ENCODE data around the gene MRPL49.
A peak's percentile ranks its signal among the peaks of the same experiment; 100 is the strongest.

MRPL49 gene

GRCh38 chr11:65150509-65151299 is 28.6 kb downstream of the MRPL49 start:
- H3K4me1 Mint-ChIP-seq (ENCODE audit: low read depth) = peaks cover 13% of the 10 kb centered on the region
- H3K36me3 Mint-ChIP-seq (ENCODE audit: low read depth) = no peaks in the 10 kb centered on the region
- H3K27ac Mint-ChIP-seq = no peak overlapping the region
- H3K27me3 Mint-ChIP-seq (ENCODE audit: low read depth) = peaks cover 13% of the 10 kb centered on the region
- H3K4me3 Mint-ChIP-seq = no peak overlapping the region
- no peaks in the 10 kb centered on the region for H3K9me3 Mint-ChIP-seq

GRCh38 chr11:65151331-65151899 is 29.3 kb downstream of the MRPL49 start:
- peaks cover 13% of the 10 kb centered on the region for H3K27me3 Mint-ChIP-seq (ENCODE audit: low read depth)
- no peak overlapping the region for H3K4me3 Mint-ChIP-seq
- H3K9me3 Mint-ChIP-seq = no peaks in the 10 kb centered on the region
- H3K27ac Mint-ChIP-seq = no peak overlapping the region
- H3K36me3 Mint-ChIP-seq (ENCODE audit: low read depth) = no peaks in the 10 kb centered on the region
- H3K4me1 Mint-ChIP-seq (ENCODE audit: low read depth) = peaks cover 13% of the 10 kb centered on the region

GRCh38 chr11:65152122-65152521 is 30.0 kb downstream of the MRPL49 start:
- no peaks in the 10 kb centered on the region for H3K9me3 Mint-ChIP-seq
- H3K27me3 Mint-ChIP-seq (ENCODE audit: low read depth) = peaks cover 13% of the 10 kb centered on the region
- H3K27ac Mint-ChIP-seq = no peak overlapping the region
- H3K4me3 Mint-ChIP-seq = no peak overlapping the region
- peaks cover 13% of the 10 kb centered on the region for H3K4me1 Mint-ChIP-seq (ENCODE audit: low read depth)
- no peaks in the 10 kb centered on the region for H3K36me3 Mint-ChIP-seq (ENCODE audit: low read depth)

- Mint-ChIP-seq H3K4me1 (ENCODE audit: low read depth) (peaks cover 8% of the 10 kb centered on the region), H3K36me3 (ENCODE audit: low read depth) (no peaks in the 10 kb centered on the region), H3K27ac (no peak overlapping the region), H3K27me3 (ENCODE audit: low read depth) (peaks cover 16% of the 10 kb centered on the region), H3K4me3 (no peak overlapping the region), H3K9me3 (no peaks in the 10 kb centered on the region)
Measured at GRCh38 chr11:65156256-65156655, 34.1 kb downstream of the MRPL49 start.

GRCh38 chr11:65156926-65157325 is 34.8 kb downstream of the MRPL49 start:
- H3K36me3 Mint-ChIP-seq (ENCODE audit: low read depth) = no peaks in the 10 kb centered on the region
- peaks cover 16% of the 10 kb centered on the region for H3K27me3 Mint-ChIP-seq (ENCODE audit: low read depth)
- H3K27ac Mint-ChIP-seq = no peak overlapping the region
- H3K4me3 Mint-ChIP-seq = no peak overlapping the region
- H3K4me1 Mint-ChIP-seq (ENCODE audit: low read depth) = peaks cover 8% of the 10 kb centered on the region
- H3K9me3 Mint-ChIP-seq = no peaks in the 10 kb centered on the region

GRCh38 chr11:65157336-65157735 is 35.2 kb downstream of the MRPL49 start:
- Mint-ChIP-seq H3K36me3 (ENCODE audit: low read depth) (no peaks in the 10 kb centered on the region), H3K27ac (no peak overlapping the region), H3K4me1 (ENCODE audit: low read depth) (peaks cover 4% of the 10 kb centered on the region), H3K27me3 (ENCODE audit: low read depth) (peaks cover 16% of the 10 kb centered on the region), H3K4me3 (no peak overlapping the region), H3K9me3 (no peaks in the 10 kb centered on the region)

- no peaks in the 10 kb centered on the region for H3K36me3 Mint-ChIP-seq (ENCODE audit: low read depth)
- no peak overlapping the region for H3K4me3 Mint-ChIP-seq
- no peaks in the 10 kb centered on the region for H3K9me3 Mint-ChIP-seq
- peaks cover 9% of the 10 kb centered on the region for H3K27me3 Mint-ChIP-seq (ENCODE audit: low read depth)
- H3K4me1 Mint-ChIP-seq (ENCODE audit: low read depth) = no peaks in the 10 kb centered on the region
- H3K27ac Mint-ChIP-seq = no peak overlapping the region
Measured at GRCh38 chr11:65159012-65159411, 36.9 kb downstream of the MRPL49 start.

- H3K4me3 Mint-ChIP-seq = no peak overlapping the region
- no peaks in the 10 kb centered on the region for H3K4me1 Mint-ChIP-seq (ENCODE audit: low read depth)
- H3K27ac Mint-ChIP-seq = no peak overlapping the region
- H3K9me3 Mint-ChIP-seq = no peaks in the 10 kb centered on the region
- no peaks in the 10 kb centered on the region for H3K36me3 Mint-ChIP-seq (ENCODE audit: low read depth)
- H3K27me3 Mint-ChIP-seq (ENCODE audit: low read depth) = peaks cover 9% of the 10 kb centered on the region
Measured at GRCh38 chr11:65160643-65161042, 38.5 kb downstream of the MRPL49 start.

GRCh38 chr11:65163684-65164083 is 41.6 kb downstream of the MRPL49 start:
- Mint-ChIP-seq H3K4me1 (ENCODE audit: low read depth) (peaks cover 2% of the 10 kb centered on the region), H3K36me3 (ENCODE audit: low read depth) (no peaks in the 10 kb centered on the region), H3K27me3 (ENCODE audit: low read depth) (peaks cover 9% of the 10 kb centered on the region), H3K9me3 (no peaks in the 10 kb centered on the region), H3K27ac (no peak overlapping the region), H3K4me3 (no peak overlapping the region)

GRCh38 chr11:65165410-65166317 is 43.5 kb downstream of the MRPL49 start:
- Mint-ChIP-seq H3K36me3 (ENCODE audit: low read depth) (no peaks in the 10 kb centered on the region), H3K27ac (no peak overlapping the region), H3K9me3 (no peaks in the 10 kb centered on the region), H3K4me3 (no peak overlapping the region), H3K4me1 (ENCODE audit: low read depth) (peaks cover 10% of the 10 kb centered on the region), H3K27me3 (ENCODE audit: low read depth) (no peaks in the 10 kb centered on the region)

GRCh38 chr11:65166893-65167292 is 44.8 kb downstream of the MRPL49 start:
- no peaks in the 10 kb centered on the region for H3K36me3 Mint-ChIP-seq (ENCODE audit: low read depth)
- H3K9me3 Mint-ChIP-seq = no peaks in the 10 kb centered on the region
- no peaks in the 10 kb centered on the region for H3K27me3 Mint-ChIP-seq (ENCODE audit: low read depth)
- no peak overlapping the region for H3K27ac Mint-ChIP-seq
- H3K4me3 Mint-ChIP-seq = no peak overlapping the region
- H3K4me1 Mint-ChIP-seq (ENCODE audit: low read depth) = peaks cover 10% of the 10 kb centered on the region

- Mint-ChIP-seq H3K4me1 (ENCODE audit: low read depth) (peaks cover 10% of the 10 kb centered on the region), H3K9me3 (no peaks in the 10 kb centered on the region), H3K36me3 (ENCODE audit: low read depth) (no peaks in the 10 kb centered on the region), H3K27ac (no peak overlapping the region), H3K4me3 (no peak overlapping the region), H3K27me3 (ENCODE audit: low read depth) (no peaks in the 10 kb centered on the region)
Measured at GRCh38 chr11:65167656-65168055, 45.5 kb downstream of the MRPL49 start.

- no peaks in the 10 kb centered on the region for H3K9me3 Mint-ChIP-seq
- H3K4me1 Mint-ChIP-seq (ENCODE audit: low read depth) = peaks cover 10% of the 10 kb centered on the region
- no peaks in the 10 kb centered on the region for H3K27me3 Mint-ChIP-seq (ENCODE audit: low read depth)
- no peak overlapping the region for H3K4me3 Mint-ChIP-seq
- H3K27ac Mint-ChIP-seq = peak overlapping the region; percentile 79
- H3K36me3 Mint-ChIP-seq (ENCODE audit: low read depth) = no peaks in the 10 kb centered on the region
Measured at GRCh38 chr11:65169164-65169641, 47.1 kb downstream of the MRPL49 start.

GRCh38 chr11:65170058-65170534 is 48.0 kb downstream of the MRPL49 start, which contains the start of gene SPDYC:
Gene SPDYC (plus strand): TSS chr11:65170233. CDS start chr11:65171358, 1,125 bp downstream.
- H3K27ac Mint-ChIP-seq = peak within 1 kb of the TSS; percentile 79
- H3K36me3 Mint-ChIP-seq (ENCODE audit: low read depth) = no peaks in the 10 kb centered on the region
- no peaks in the 10 kb centered on the region for H3K27me3 Mint-ChIP-seq (ENCODE audit: low read depth)
- H3K4me3 Mint-ChIP-seq = no peak within 1 kb of the TSS
- peaks cover 10% of the 10 kb centered on the region for H3K4me1 Mint-ChIP-seq (ENCODE audit: low read depth)
- no peaks in the 10 kb centered on the region for H3K9me3 Mint-ChIP-seq
